Measurements from ENCODE around the gene TUBB. TPM values are rescaled to one million over a fixed set of nuclear protein-coding genes. Genes with fewer than 3 reads are reported as not detected.

Gene TUBB
- total RNA-seq, 1 donor from 2014 or later, result 1,272 TPM

DNA sequence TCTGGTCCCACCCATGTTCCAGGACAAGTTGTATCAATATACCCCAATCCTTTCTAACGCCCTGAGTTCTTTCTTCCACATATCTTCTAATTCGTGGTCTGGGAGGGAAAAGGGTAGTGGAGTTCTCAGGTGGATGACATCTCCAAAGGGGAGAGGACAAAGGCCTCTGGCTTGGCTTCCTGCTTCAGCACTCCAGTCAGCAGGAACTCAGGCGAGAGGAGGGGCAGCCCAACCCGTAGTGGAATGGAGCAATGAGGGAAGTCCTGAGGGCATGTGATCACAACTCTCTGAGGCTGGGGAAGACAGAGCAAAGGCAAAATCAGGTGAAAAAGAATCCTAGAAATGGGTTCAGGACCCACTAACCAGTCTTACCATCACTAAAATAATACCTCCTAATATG, 19.8 kb upstream of the TUBB start:
- Mint-ChIP-seq H3K27me3 (no peaks in the 10 kb centered on the region), H3K27ac (no peak overlapping the region), H3K9me3 (ENCODE audit: low read depth) (no peaks in the 10 kb centered on the region), H3K4me1 (ENCODE audit: low read depth) (peaks cover under 1% of the 10 kb centered on the region), H3K4me3 (ENCODE audit: low read depth) (no peak overlapping the region), H3K36me3 (ENCODE audit: insufficient read depth) (peaks cover 22% of the 10 kb centered on the region)
- TF ChIP-seq, protein P1, sequence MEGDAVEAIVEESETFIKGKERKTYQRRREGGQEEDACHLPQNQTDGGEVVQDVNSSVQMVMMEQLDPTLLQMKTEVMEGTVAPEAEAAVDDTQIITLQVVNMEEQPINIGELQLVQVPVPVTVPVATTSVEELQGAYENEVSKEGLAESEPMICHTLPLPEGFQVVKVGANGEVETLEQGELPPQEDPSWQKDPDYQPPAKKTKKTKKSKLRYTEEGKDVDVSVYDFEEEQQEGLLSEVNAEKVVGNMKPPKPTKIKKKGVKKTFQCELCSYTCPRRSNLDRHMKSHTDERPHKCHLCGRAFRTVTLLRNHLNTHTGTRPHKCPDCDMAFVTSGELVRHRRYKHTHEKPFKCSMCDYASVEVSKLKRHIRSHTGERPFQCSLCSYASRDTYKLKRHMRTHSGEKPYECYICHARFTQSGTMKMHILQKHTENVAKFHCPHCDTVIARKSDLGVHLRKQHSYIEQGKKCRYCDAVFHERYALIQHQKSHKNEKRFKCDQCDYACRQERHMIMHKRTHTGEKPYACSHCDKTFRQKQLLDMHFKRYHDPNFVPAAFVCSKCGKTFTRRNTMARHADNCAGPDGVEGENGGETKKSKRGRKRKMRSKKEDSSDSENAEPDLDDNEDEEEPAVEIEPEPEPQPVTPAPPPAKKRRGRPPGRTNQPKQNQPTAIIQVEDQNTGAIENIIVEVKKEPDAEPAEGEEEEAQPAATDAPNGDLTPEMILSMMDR (IDR thresholded peaks at IDR 0.05; ENCODE audit: unreplicated experiment), result no peak
- DNase-seq (ENCODE audit: low spot score, unreplicated experiment), result no peak

DNA sequence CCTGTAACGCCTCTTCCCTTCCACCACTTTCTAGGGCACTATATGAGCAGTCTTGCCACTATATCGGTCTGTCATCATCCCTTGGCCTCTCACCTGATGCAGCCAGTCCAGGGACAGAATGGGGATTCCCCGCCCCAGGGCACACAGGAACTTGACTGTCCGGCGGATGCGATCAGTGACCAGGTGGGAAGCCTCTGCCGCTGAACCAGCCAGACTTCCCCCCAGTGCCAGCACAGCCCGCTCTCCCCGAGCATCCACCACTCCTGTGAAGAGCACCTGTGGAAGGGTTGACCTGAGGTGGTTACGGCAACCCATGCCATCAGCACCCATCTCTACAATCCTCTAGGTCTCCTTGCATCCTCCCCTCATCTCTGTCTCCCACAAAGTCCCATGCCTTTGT, 17.1 kb upstream of the TUBB start:
- H3K9me3 Mint-ChIP-seq (ENCODE audit: low read depth), result no peaks in the 10 kb centered on the region

DNA sequence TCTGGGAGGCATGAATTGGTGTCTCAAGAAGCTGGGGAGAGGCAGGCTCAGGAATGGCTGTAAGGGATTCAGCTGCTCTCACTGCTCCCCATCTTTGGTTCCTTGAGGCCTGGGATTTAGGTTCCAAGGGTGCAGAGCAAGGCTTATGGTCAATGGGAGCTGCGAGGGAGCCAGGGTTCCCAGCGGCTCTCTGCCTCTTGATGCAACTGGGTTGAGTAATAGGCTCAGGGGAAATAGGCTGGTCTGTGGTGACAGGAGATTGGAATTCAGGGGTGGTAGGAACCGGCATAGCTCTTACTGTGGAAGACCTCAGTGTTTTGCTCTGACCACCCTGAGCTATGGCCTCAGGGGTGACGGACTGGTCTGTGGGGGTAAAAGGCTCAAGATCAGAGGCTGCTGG, 16.3 kb upstream of the TUBB start:
- Mint-ChIP-seq H3K4me3 (ENCODE audit: low read depth) (no peak overlapping the region), H3K27me3 (no peaks in the 10 kb centered on the region), H3K27ac (no peak overlapping the region), H3K4me1 (ENCODE audit: low read depth) (no peaks in the 10 kb centered on the region), H3K36me3 (ENCODE audit: insufficient read depth) (peaks cover 32% of the 10 kb centered on the region), H3K9me3 (ENCODE audit: low read depth) (no peaks in the 10 kb centered on the region)
- TF ChIP-seq, protein P1 (IDR thresholded peaks at IDR 0.05; ENCODE audit: unreplicated experiment), result no peak
- DNase-seq (ENCODE audit: low spot score, unreplicated experiment), result no peak

More for the DNA sequence above, 17.1 kb upstream of the TUBB start:
- Mint-ChIP-seq H3K27ac (no peak overlapping the region), H3K4me3 (ENCODE audit: low read depth) (no peak overlapping the region), H3K4me1 (ENCODE audit: low read depth) (no peaks in the 10 kb centered on the region), H3K36me3 (ENCODE audit: insufficient read depth) (peaks cover 31% of the 10 kb centered on the region), H3K27me3 (no peaks in the 10 kb centered on the region)
- no peak for DNase-seq (ENCODE audit: low spot score, unreplicated experiment)
- TF ChIP-seq, protein P1 (IDR thresholded peaks at IDR 0.05; ENCODE audit: unreplicated experiment), result no peak

DNA sequence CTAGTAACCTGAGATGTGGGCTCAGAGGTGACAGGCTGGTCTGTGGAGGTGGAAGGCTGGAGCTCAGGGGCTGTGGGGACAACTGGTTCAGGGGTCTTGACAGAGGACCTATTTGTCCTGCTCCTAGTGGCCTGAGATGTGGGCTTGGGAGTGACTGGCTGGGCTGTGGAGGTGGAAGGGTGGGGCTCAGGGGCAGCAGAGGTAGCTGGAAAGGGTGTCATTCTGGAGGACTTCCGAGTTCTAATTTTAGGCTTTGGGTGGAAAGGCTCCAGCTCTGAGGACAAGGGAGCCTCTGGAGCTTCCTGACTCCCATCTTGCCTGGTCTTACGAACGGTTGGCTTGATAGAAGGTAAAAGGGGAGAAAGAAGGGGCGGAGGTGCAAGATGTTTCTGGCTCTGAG, 14.5 kb upstream of the TUBB start:
- Mint-ChIP-seq H3K27me3 (no peaks in the 10 kb centered on the region), H3K27ac (no peak overlapping the region), H3K4me1 (ENCODE audit: low read depth) (no peaks in the 10 kb centered on the region), H3K36me3 (ENCODE audit: insufficient read depth) (peaks cover 30% of the 10 kb centered on the region), H3K9me3 (ENCODE audit: low read depth) (no peaks in the 10 kb centered on the region), H3K4me3 (ENCODE audit: low read depth) (no peak overlapping the region)
- DNase-seq (ENCODE audit: low spot score, unreplicated experiment), result no peak
- TF ChIP-seq, protein P1 (IDR thresholded peaks at IDR 0.05; ENCODE audit: unreplicated experiment), result no peak

DNA sequence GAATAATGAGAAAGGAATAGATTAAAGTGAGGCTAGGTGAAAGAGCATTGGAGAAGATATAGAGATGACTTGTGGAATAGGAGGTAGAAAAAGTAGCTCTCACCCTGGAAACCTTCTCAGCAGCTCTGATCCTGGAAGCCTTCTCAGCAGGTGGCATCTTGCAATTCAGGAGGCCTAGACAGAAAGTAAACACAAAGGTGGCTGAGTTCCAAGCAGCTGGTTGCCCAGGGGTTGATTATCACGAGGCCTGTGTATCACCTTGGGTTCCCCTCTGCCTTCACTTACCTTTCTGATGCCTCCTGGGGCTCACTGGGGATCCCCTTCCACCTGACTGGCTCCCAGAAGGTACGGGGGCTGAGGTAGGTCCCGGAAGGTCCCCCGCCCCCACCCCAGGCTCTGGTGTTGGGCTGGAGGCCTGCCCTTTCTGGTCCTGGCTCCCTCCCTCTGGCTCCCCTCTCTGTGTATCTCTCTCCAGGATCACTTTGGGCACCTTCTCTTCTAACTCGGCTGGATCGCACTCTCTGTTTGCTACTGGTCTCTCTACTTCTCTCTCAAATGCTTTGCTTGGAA, 12.8 kb upstream of the TUBB start:
- TF ChIP-seq, protein P1 (IDR thresholded peaks at IDR 0.05; ENCODE audit: unreplicated experiment), result no peak
- no peak overlapping the region for H3K27ac Mint-ChIP-seq
- no peak overlapping the region for H3K4me3 Mint-ChIP-seq (ENCODE audit: low read depth)
- H3K4me1 Mint-ChIP-seq (ENCODE audit: low read depth), result no peaks in the 10 kb centered on the region
- no peaks in the 10 kb centered on the region for H3K27me3 Mint-ChIP-seq
- no peak for DNase-seq (ENCODE audit: low spot score, unreplicated experiment)
- H3K36me3 Mint-ChIP-seq (ENCODE audit: insufficient read depth), result peaks cover 37% of the 10 kb centered on the region
- no peaks in the 10 kb centered on the region for H3K9me3 Mint-ChIP-seq (ENCODE audit: low read depth)

All from progenitor cell of endocrine pancreas (in vitro differentiated cells).